ENCODE results near the gene IGSF22.

Gene IGSF22

DNA sequence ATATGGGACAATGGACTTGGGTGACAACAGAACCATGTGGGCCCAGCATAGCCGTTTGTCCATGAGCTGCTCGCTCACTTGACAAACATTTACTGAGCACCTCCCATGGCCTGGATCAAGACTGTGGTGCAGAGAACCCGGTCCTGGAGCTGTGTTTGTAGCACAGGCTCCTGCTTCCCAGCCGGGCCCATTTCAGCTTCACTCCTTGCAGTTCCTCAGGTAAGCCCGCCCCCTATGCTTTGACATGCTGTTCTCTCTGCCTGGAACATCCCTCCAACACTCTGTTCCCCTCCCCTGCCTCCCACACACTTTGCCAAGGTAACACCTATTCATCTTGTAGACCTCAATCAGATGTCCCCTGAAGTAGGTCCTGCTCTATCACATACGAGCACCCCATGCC, 19.3 kb upstream of the IGSF22 start:
- in situ Hi-C loops (cut with MboI; ENCODE audit: low sequenced_read_pairs), result loop anchor here (25.0 kb wide), 1 partner anchor 508 kb away; the partner anchor contains the start of genes SAA2 and SAA4

GRCh38 chr11:18743900-18744514, 18.0 kb upstream of the IGSF22 start:
- in situ Hi-C loops (cut with MboI; ENCODE audit: low sequenced_read_pairs), result loop anchor here (25.0 kb wide), 1 partner anchor 507 kb away; the partner anchor contains the start of genes SAA2 and SAA4

- in situ Hi-C loops (cut with MboI; ENCODE audit: low sequenced_read_pairs), result loop anchor here (25.0 kb wide), 1 partner anchor 506 kb away; the partner anchor contains the start of genes SAA2 and SAA4
These were observed 17.4 kb upstream of the IGSF22 start for GRCh38 chr11:18743365-18743764.

GRCh38 chr11:18741783-18742182, 15.8 kb upstream of the IGSF22 start:
- in situ Hi-C loops (cut with MboI; ENCODE audit: low sequenced_read_pairs), result loop anchor here (25.0 kb wide), 1 partner anchor 504 kb away; the partner anchor contains the start of genes SAA2 and SAA4

DNA sequence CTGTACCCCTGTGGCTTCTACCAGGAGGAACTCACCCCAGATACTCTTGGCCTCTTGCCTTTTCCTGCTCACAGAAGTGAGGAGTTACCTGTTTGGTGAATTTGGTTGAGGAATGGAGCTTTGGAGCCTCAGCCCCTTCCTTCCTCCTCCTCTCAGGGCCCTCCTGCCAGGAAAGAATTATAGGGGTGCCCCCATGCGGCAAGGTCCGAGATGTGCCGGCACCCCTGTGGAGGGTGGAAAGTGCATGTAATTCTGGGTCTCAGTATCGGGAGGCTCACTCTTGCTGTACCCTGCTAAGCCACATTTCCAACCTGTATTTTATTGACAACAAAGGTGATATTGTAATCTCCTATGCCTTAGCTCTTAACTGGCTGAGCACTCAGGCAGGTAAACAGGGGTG, 13.7 kb upstream of the IGSF22 start:
- in situ Hi-C loops (cut with MboI; ENCODE audit: low sequenced_read_pairs), result loop anchor here (25.0 kb wide), 1 partner anchor 502 kb away; the partner anchor contains the start of genes SAA2 and SAA4

- in situ Hi-C loops (cut with MboI; ENCODE audit: low sequenced_read_pairs), result loop anchor here (25.0 kb wide), 1 partner anchor 500 kb away; the partner anchor contains the start of genes SAA2 and SAA4
These were observed 11.7 kb upstream of the IGSF22 start for GRCh38 chr11:18737642-18738041.

DNA sequence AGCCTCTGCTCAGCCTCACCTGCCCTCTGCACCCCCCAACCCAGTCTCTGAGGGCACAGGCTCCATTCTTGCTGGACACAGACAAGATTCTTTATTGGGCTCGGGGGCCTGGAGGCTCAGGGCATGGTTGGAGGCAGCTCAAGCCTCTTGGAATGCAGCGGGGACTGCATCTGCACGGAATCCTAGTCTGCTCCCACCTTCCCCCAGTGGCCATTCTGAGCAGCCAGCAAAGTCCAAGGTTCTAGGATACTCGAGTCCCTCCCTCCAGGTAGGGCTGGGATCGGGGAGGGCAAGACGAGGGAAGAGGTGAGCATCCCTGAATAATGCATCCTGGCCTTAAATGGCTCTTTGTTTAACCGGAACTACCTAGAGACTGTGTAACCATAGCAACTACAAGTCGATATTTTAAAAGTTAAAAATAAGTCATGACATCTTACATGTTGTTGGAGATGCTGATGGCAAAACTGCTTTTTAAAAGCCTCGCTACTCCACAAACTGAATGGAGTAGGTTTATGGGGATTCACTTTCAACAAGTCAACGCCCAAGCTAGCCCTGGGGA, 10.7 kb upstream of the IGSF22 start:
- in situ Hi-C loops (cut with MboI; ENCODE audit: low sequenced_read_pairs), result loop anchor here (25.0 kb wide), 1 partner anchor 499 kb away; the partner anchor contains the start of genes SAA2 and SAA4

GRCh38 chr11:18733202-18733601, 7.2 kb upstream of the IGSF22 start:
- in situ Hi-C loops (cut with MboI; ENCODE audit: low sequenced_read_pairs), result loop anchor here (25.0 kb wide), 1 partner anchor 496 kb away; the partner anchor contains the start of genes SAA2 and SAA4

DNA sequence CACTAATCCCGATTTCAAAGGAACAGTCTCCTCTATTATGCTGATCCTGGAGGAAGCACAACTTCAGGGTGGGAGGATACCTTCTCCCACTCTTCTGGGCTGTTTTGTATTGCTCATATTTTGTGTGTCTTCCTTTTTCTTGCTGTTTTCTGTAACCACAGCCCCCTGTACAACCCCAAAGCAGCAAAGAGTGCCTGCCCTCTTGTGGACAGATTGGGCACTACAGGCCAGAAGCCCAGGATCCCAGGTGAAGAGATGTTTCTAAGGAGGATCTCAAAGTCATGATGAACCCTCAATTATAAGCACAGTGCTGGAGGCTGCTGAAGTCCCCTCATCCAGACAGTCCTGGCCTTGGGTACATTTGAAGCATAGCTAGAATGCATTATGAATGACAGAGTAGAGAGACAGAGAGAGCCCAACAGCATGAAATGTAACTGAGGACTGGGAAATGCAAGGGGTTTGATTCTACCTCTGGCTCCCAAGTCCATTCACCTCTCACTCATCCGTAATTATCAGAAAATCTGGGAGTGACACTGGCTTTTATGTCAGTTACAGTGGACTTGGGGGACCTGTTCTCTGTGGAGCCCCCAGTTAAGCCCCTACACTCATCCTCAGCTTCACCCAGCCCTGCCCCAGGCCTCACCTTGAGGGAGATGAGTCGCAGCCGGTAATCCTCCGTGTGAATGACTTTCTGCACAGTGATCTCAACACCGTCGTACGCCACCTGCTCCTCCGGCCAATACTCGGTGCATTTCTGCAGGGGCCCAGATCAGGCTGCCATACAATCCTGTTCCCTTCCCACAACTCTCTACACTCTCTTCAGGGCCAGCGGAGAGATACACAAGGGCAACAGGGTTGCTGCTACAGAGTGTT, 6.2 kb upstream of the IGSF22 start:
- in situ Hi-C loops (cut with MboI; ENCODE audit: low sequenced_read_pairs), result loop anchor here (25.0 kb wide), 1 partner anchor 495 kb away; the partner anchor contains the start of genes SAA2 and SAA4

- in situ Hi-C loops (cut with MboI; ENCODE audit: low sequenced_read_pairs), result loop anchor here (25.0 kb wide), 1 partner anchor 494 kb away; the partner anchor contains the start of genes SAA2 and SAA4
These were observed 5.5 kb upstream of the IGSF22 start for GRCh38 chr11:18731441-18731840.

DNA sequence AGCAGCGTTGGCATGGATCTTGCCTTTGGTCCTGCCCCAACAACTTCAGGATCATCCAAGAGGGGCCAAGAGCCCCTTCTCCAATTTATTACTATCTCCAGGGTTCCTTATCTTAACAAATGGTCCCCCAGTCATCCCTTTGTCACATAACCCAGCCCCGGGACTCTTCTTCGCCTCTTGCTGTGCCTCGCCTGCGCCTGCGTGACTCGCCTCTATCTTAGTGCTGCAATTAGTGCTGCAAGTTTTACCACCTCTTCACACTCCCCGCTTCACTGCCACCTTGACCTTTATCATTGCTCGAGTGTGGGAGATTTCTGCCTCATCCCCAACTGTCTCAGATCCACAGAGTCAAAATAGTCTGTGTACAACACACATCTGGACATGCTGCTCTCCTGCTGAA, 4.0 kb upstream of the IGSF22 start:
- in situ Hi-C loops (cut with MboI; ENCODE audit: low sequenced_read_pairs), result loop anchor here (25.0 kb wide), 1 partner anchor 493 kb away; the partner anchor contains the start of genes SAA2 and SAA4

DNA sequence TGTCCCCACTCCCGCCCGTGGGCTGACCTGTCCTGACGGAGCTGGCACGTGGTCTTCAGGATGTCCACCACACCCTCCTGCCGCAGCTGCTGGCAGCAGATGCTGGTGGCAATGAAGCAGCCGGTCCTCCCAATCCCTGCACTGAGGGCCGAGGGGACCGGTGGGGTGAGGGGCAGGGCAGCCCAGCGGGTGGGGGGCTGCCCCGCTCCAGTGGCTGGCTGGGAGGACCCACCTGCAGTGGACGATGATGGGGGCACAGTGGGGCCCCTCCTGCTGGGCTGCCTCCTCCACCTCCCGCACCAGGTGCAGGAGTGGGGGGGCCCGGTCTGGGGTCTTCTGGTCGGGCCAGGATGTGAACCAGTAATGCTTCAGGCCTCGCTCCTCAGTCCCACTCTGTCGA, 3.4 kb upstream of the IGSF22 start:
- in situ Hi-C loops (cut with MboI; ENCODE audit: low sequenced_read_pairs), result loop anchor here (25.0 kb wide), 1 partner anchor 492 kb away; the partner anchor contains the start of genes SAA2 and SAA4

GRCh38 chr11:18728658-18729057, 2.7 kb upstream of the IGSF22 start:
- in situ Hi-C loops (cut with MboI; ENCODE audit: low sequenced_read_pairs), result loop anchor here (25.0 kb wide), 1 partner anchor 491 kb away; the partner anchor contains the start of genes SAA2 and SAA4

DNA sequence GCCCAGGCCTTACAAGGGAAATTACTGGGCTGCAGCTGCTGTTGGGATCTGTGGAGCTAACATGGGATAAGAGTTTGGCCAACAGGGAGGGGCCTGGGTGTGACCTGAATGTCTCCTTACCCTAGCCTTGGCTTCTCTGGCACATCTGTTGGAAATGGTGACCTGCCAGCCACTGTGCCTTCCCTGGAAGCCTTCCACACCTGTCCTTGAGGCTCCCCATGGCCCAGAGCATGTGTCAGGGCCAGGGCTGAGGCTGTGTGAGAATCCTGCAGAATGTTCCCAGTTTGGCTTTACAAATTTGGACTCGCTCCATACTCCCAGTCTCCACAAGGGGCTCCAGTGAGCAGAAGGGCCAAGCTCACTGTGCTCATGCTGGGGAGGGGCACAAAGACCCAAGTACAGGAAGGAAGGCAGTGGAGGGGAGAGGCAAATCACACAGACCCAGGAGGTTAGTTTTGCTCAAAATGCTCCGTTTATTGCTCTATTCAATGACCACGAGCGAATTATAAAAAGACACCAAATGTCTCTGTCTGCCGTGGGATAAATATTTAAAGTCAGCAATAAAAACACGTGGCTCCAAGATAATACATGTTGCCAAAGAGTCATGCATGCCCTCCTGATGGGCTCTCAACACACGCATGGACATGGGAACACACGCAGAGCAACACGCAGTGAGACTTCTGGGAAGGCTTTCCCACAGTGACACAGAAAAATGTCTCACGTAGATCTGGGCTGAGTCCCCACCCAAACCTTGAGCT, 1.7 kb upstream of the IGSF22 start:
- in situ Hi-C loops (cut with MboI; ENCODE audit: low sequenced_read_pairs), result loop anchor here (25.0 kb wide), 1 partner anchor 490 kb away; the partner anchor contains the start of genes SAA2 and SAA4

- in situ Hi-C loops (cut with MboI; ENCODE audit: low sequenced_read_pairs), result no loop called here
These were observed 2.0 kb downstream of the IGSF22 start for GRCh38 chr11:18723991-18724390.

DNA sequence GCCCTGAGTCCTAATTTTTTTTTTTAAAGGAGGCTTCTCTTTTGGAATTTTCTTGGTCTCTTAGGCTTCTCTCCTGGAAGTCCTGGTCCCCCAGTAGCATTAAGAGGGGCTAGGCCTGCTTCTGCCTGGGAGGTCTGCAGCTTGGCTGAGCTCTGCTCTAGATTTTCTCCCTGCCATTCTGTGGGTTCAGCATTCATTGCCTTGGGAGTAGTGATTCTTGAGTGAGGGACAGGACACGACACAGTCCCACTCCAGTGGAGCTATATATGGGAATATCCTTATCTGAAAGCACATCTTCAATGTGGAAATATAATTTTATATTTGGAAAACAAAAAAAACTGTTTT, 3.7 kb downstream of the IGSF22 start:
- in situ Hi-C loops (cut with MboI; ENCODE audit: low sequenced_read_pairs), result no loop called here

DNA sequence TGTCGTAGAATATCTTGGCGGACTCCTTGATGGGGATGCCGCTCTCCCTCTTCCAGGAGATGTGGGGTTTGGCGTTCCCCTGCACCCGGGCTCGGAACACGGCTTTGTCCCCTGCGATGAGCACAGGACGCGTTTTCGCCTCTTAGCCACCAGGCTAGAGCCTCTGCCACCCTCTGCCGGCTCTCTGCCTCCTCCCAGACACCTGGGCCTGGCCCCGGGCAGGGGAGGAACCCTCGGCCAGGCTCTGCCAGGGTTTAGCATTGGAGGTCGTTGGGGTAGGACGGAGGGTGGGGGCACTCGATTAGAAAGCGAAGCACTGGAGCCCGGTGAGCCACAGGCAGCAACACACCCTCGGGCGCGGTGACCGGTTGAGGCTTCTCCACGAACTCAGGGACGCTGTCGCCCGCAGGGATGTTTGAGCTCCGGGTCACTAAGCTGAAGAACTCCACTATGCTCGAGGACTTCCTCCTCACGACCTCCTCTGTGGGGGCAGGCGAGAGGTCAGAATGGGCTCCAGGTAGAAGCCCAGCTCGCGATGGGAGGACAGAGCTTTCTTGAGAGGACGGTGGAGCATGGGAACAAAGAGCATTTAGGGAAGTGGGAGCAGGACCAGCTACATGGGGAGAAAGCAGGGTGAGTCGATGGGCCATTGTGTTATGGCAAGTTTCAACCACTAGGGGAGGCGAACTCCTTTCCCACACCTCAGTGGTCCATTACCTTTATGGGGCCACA, 4.3 kb downstream of the IGSF22 start:
- in situ Hi-C loops (cut with MboI; ENCODE audit: low sequenced_read_pairs), result no loop called here

- in situ Hi-C loops (cut with MboI; ENCODE audit: low sequenced_read_pairs), result no loop called here
These were observed 5.0 kb downstream of the IGSF22 start for GRCh38 chr11:18720808-18721560.

Data from HL-60/S4 (cell line).